DMS153 (cell line): ENCODE data around the gene FAM193B.

Experiments
- DNase-seq: peaks from one replicate; lab custom pipeline; 2025; lab: John Stamatoyannopoulos, UW

The FAM193B gene

GRCh38 chr5:177554474-177555111 lies at the start of gene FAM193B:
FAM193B (minus strand) TSS chr5:177554563; CDS start chr5:177554458, 105 bp downstream.
- DNase-seq = peak; percentile 64

GRCh38 chr5:177604116-177604521 lies 49.8 kb upstream of the FAM193B start:
- DNase-seq = no peak

GRCh38 chr5:177603631-177604030 lies 49.3 kb upstream of the FAM193B start:
- DNase-seq = no peak

- DNase-seq = no peak
Observed at GRCh38 chr5:177602458-177602830, 48.1 kb upstream of the FAM193B start.

GRCh38 chr5:177601577-177602457 lies 47.5 kb upstream of the FAM193B start:
- DNase-seq = no peak

- DNase-seq = no peak
Observed at GRCh38 chr5:177601126-177601525, 46.8 kb upstream of the FAM193B start.

GRCh38 chr5:177600508-177601018 lies 46.2 kb upstream of the FAM193B start:
- no peak for DNase-seq

- no peak for DNase-seq
Observed at GRCh38 chr5:177599731-177600507, 45.6 kb upstream of the FAM193B start, which contains the start of gene B4GALT7. B4GALT7 (plus strand) TSS chr5:177600132; CDS start chr5:177600211, 79 bp downstream.

GRCh38 chr5:177598477-177598876 lies 44.1 kb upstream of the FAM193B start:
- DNase-seq = no peak

GRCh38 chr5:177596775-177597238 lies 42.4 kb upstream of the FAM193B start:
- DNase-seq = no peak

GRCh38 chr5:177595991-177596774 lies 41.8 kb upstream of the FAM193B start:
- no peak for DNase-seq

- no peak for DNase-seq
Observed at GRCh38 chr5:177595026-177595585, 40.7 kb upstream of the FAM193B start.

- DNase-seq = no peak
Observed at GRCh38 chr5:177594071-177594470, 39.7 kb upstream of the FAM193B start.

GRCh38 chr5:177593511-177593910 lies 39.1 kb upstream of the FAM193B start:
- no peak for DNase-seq

- no peak for DNase-seq
Observed at GRCh38 chr5:177592905-177593304, 38.5 kb upstream of the FAM193B start.

GRCh38 chr5:177592010-177592834 lies 37.9 kb upstream of the FAM193B start, which contains the start of gene TMED9:
TMED9 (plus strand) TSS chr5:177592203; CDS start chr5:177592215, 12 bp downstream.
- peak; percentile 76 for DNase-seq

GRCh38 chr5:177591690-177592009 lies 37.3 kb upstream of the FAM193B start:
- DNase-seq = no peak

GRCh38 chr5:177590406-177590805 lies 36.0 kb upstream of the FAM193B start:
- no peak for DNase-seq

- no peak for DNase-seq
Observed at GRCh38 chr5:177588413-177588909, 34.1 kb upstream of the FAM193B start.

GRCh38 chr5:177578316-177578715 lies 24.0 kb upstream of the FAM193B start:
- no peak for DNase-seq
